SK-N-SH (cell line): ENCODE measurements around the gene TUBA4B. TPM values are rescaled to one million over a fixed set of nuclear protein-coding genes. Genes with fewer than 3 reads are reported as not detected.

Source experiments
- CTCF ChIA-PET: fragments of 300-600, 350-600 bp; formaldehyde crosslinking; extraction: SDS; loops from one replicate; lab custom pipeline; 2021; lab: Yijun Ruan, JAX
- POLR2A ChIA-PET: fragments of 350-600 bp; sonication (Branson Sonifier 250); formaldehyde crosslinking; extraction: SDS; loops from one replicate; lab custom pipeline; 2020; ENCODE audit warnings: antibody characterized with exemption, inconsistent platforms; lab: Yijun Ruan, JAX
- DNase-seq: peaks from one replicate; pipeline ENCODE4 v3.0.0; 2012
- H2AFZ ChIP-seq: fragments of 200-600 bp; sonication (generic); 2 replicates; pipeline ENCODE4 v1.8.1; 2016; ENCODE audit warnings: antibody characterized with exemption, mild to moderate bottlenecking, low read depth
- H3F3A ChIP-seq: fragments of 200-600 bp; sonication (generic); replicated peaks from 2 replicates; pipeline ENCODE3; 2016; ENCODE audit warnings: antibody characterized with exemption, mild to moderate bottlenecking; ENCODE audit not compliant: insufficient read depth
- H3K27ac ChIP-seq, 2 experiments: fragments of 200-500 bp in 1 of 2; fragments of 200-600 bp in 1 of 2; sonication (Bioruptor generic) in 1 of 2; sonication (generic), shearing (Covaris generic) in 1 of 2; 2 replicates each; pipeline versions ENCODE4 v1.5.1 to v1.6.1; 2014 to 2016; ENCODE audit warnings: low read depth in 2 of 2, inconsistent platforms in 1 of 2, low read length in 1 of 2, mild to moderate bottlenecking in 1 of 2, mixed read lengths in 1 of 2
- H3K27me3 ChIP-seq: fragments of 200-600 bp; sonication (generic), shearing (Covaris generic); 2 replicates; pipeline ENCODE4 v1.6.1; 2016; ENCODE audit warnings: mixed run types; ENCODE audit not compliant: insufficient read depth
- H3K36me3 ChIP-seq, 2 experiments: fragments of 200-500 bp in 1 of 2; fragments of 200-600 bp in 1 of 2; sonication (Bioruptor generic) in 1 of 2; sonication (generic) in 1 of 2; replicated peaks in 1 of 2; 2 replicates each; pipeline versions ENCODE3 to v1.5.1; 2014 to 2016; ENCODE audit warnings: low read length in 1 of 2, mild to moderate bottlenecking in 1 of 2; ENCODE audit not compliant: insufficient read depth in 2 of 2, control insufficient read depth in 1 of 2
- H3K4me1 ChIP-seq, 2 experiments: fragments of 200-500 bp in 1 of 2; fragments of 200-600 bp in 1 of 2; sonication (Bioruptor generic) in 1 of 2; sonication (generic), shearing (Covaris generic) in 1 of 2; 2 replicates each; pipeline versions ENCODE4 v1.5.1 to v1.6.1; 2014 to 2016; ENCODE audit warnings: low read depth in 1 of 2, low read length in 1 of 2, mixed run types in 1 of 2; ENCODE audit not compliant: insufficient read depth in 2 of 2, control insufficient read depth in 1 of 2
- H3K4me2 ChIP-seq: fragments of 200-600 bp; sonication (generic), shearing (Covaris generic); 2 replicates; pipeline ENCODE4 v1.6.1; 2017; ENCODE audit warnings: mixed run types
- H3K4me3 ChIP-seq, 2 experiments: fragments of 200-500 bp in 1 of 2; fragments of 200-600 bp in 1 of 2; sonication (Bioruptor generic) in 1 of 2; sonication (generic), shearing (Covaris generic) in 1 of 2; 2 replicates each; pipeline versions ENCODE4 v1.5.1 to v1.8.1; 2014 to 2016; ENCODE audit warnings: low read depth in 2 of 2, inconsistent platforms in 1 of 2, low read length in 1 of 2, mild to moderate bottlenecking in 1 of 2, mixed read lengths in 1 of 2, moderate library complexity in 1 of 2
- H3K79me2 ChIP-seq: fragments of 200-600 bp; sonication (generic); 2 replicates; pipeline ENCODE4 v1.8.1; 2017; ENCODE audit warnings: mild to moderate bottlenecking; ENCODE audit not compliant: insufficient read depth
- H3K9ac ChIP-seq: fragments of 200-600 bp; sonication (generic); 2 replicates; pipeline ENCODE4 v1.6.1; 2017; ENCODE audit warnings: mixed run types
- H3K9me2 ChIP-seq: fragments of 200-600 bp; sonication (generic); 2 replicates; pipeline ENCODE4 v1.6.1; 2017; ENCODE audit warnings: mixed run types
- H3K9me3 ChIP-seq: fragments of 200-600 bp; sonication (generic); 2 replicates; pipeline ENCODE4 v1.6.1; 2017; ENCODE audit warnings: mixed run types, mild to moderate bottlenecking, moderate library complexity
- H4K20me1 ChIP-seq: fragments of 200-600 bp; sonication (generic); 2 replicates; pipeline ENCODE4 v1.6.1; 2017; ENCODE audit warnings: mild to moderate bottlenecking, mixed run types; ENCODE audit not compliant: insufficient read depth
- CHD2 ChIP-seq: fragments of 150-350 bp; IDR thresholded peaks from 2 replicates; pipeline ENCODE4 v1.6.1; 2018; ENCODE audit warnings: low read length; ENCODE audit not compliant: partially characterized antibody
- ELF1 ChIP-seq: IDR thresholded peaks from 2 replicates; pipeline ENCODE4 v1.4.0; 2012
- EP300 ChIP-seq, 2 experiments: IDR thresholded peaks; 2 replicates each; pipeline versions ENCODE4 v1.4.0 to v1.6.1; 2012; ENCODE audit warnings: borderline replicate concordance in 1 of 2, low read depth in 1 of 2, low read length in 1 of 2
- FOXJ3 ChIP-seq: sonication (generic); formaldehyde crosslinking; IDR thresholded peaks from 2 replicates; pipeline ENCODE4 v1.5.1; 2020; ENCODE audit warnings: mild to moderate bottlenecking, missing genetic modification reagents
- GABPA ChIP-seq: IDR thresholded peaks from 2 replicates; pipeline ENCODE4 v1.4.0; 2012; ENCODE audit warnings: low read depth, mild to moderate bottlenecking
- JUND ChIP-seq: IDR thresholded peaks from 2 replicates; pipeline ENCODE4 v1.4.0; 2012
- MEF2A ChIP-seq: IDR thresholded peaks from 2 replicates; pipeline ENCODE4 v1.4.0; 2012; ENCODE audit warnings: low read depth, borderline replicate concordance
- NFIC ChIP-seq: IDR thresholded peaks from 2 replicates; pipeline ENCODE4 v1.4.0; 2012; ENCODE audit warnings: borderline replicate concordance
- RAD21 ChIP-seq: IDR thresholded peaks from 2 replicates; pipeline ENCODE4 v1.6.1; 2012; ENCODE audit warnings: mild to moderate bottlenecking, low read length
- RCOR1 ChIP-seq: fragments of 150-350 bp; IDR thresholded peaks from 2 replicates; pipeline ENCODE4 v1.6.1; 2017; ENCODE audit warnings: antibody characterized with exemption, low read length
- RFX5 ChIP-seq: IDR thresholded peaks from 2 replicates; pipeline ENCODE4 v1.6.1; 2012; ENCODE audit warnings: mild to moderate bottlenecking, improper control_type of control experiment, low read length
- TCF12 ChIP-seq: IDR thresholded peaks from 2 replicates; pipeline ENCODE4 v1.4.0; 2012
- TEAD4 ChIP-seq: IDR thresholded peaks from 2 replicates; pipeline ENCODE4 v1.4.0; 2012; ENCODE audit warnings: mild to moderate bottlenecking, borderline replicate concordance; ENCODE audit not compliant: insufficient read depth
- YY1 ChIP-seq: IDR thresholded peaks from 2 replicates; pipeline ENCODE4 v1.4.0; 2012; ENCODE audit warnings: low read depth, mild to moderate bottlenecking
- WGBS: methylation state at CpG from one replicate; pipeline ENCODE4 v1.1.6; 2017; ENCODE audit warnings: low lambda C conversion rate; 5-methylcytosine and 5-hydroxymethylcytosine counted together
- polyA plus RNA-seq, 3 experiments: library from polyadenylated mRNA; depleted of rRNA; stranded (reverse); fragments of >200 nt; gene quantifications; 2 replicates each; pipeline ENCODE4 v1.2.3, GENCODE V29; 2012
- TF ChIP-seq, protein P1 (sequence below): IDR thresholded peaks from 2 replicates; pipeline ENCODE4 v1.4.0; 2012; ENCODE audit warnings: low read depth
- TF ChIP-seq, protein P2 (sequence below): fragments of 200-600 bp; sonication (generic); IDR thresholded peaks from 2 replicates; pipeline ENCODE4 v1.6.1; 2017; ENCODE audit warnings: antibody characterized with exemption, mild to moderate bottlenecking, moderate library complexity
- TF ChIP-seq, protein P3 (sequence below): IDR thresholded peaks from 2 replicates; pipeline ENCODE4 v1.4.0; 2012; ENCODE audit warnings: low read depth, borderline replicate concordance
- TF ChIP-seq, protein P4 (sequence below): IDR thresholded peaks from 2 replicates; pipeline ENCODE4 v1.6.1; 2012; ENCODE audit warnings: mild to moderate bottlenecking, low read depth, low read length, moderate library complexity
- TF ChIP-seq, protein P5 (sequence below): fragments of 150-350 bp; IDR thresholded peaks from 2 replicates; pipeline ENCODE4 v1.6.1; 2016; ENCODE audit warnings: mild to moderate bottlenecking, low read depth, low read length

The TUBA4B gene
- polyA plus RNA-seq, 1 of the 3 experiments (the other 2 are of a cell fraction) = 0.03 TPM

DNA sequence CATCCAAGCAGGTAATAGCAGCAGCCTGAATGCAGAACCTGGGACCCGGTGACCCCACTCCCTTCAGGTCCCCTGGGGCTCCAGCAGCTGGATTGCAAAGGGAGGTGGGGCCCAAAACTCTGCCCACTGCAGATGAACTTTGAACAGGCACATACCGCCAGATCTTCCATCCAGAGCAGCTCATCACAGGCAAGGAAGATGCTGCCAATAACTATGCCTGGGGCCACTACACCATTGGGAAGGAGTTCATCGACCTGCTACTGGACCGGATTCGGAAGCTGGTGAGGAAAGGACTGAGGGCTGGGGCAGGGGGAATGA lies 17.0 kb downstream of the TUBA4B start:
- 70% methylated on average over 2 of the region's 5 CpGs for WGBS
- no peaks in the 10 kb centered on the region for H3K79me2 ChIP-seq
- TF ChIP-seq GABPA (no peak), NFIC (no peak), YY1 (no peak), JUND (no peak), EP300 (IDR thresholded peaks at IDR 0.05; ENCODE audit: borderline replicate concordance in 1 of 2, low read depth in 1 of 2, low read length in 1 of 2) (no peak), FOXJ3 (CRISPR knock-in tag) (no peak), RCOR1 (no peak), TCF12 (no peak), MEF2A (no peak)
- TF ChIP-seq, protein P1, sequence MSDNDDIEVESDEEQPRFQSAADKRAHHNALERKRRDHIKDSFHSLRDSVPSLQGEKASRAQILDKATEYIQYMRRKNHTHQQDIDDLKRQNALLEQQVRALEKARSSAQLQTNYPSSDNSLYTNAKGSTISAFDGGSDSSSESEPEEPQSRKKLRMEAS = no peak
- TF ChIP-seq, protein P2, sequence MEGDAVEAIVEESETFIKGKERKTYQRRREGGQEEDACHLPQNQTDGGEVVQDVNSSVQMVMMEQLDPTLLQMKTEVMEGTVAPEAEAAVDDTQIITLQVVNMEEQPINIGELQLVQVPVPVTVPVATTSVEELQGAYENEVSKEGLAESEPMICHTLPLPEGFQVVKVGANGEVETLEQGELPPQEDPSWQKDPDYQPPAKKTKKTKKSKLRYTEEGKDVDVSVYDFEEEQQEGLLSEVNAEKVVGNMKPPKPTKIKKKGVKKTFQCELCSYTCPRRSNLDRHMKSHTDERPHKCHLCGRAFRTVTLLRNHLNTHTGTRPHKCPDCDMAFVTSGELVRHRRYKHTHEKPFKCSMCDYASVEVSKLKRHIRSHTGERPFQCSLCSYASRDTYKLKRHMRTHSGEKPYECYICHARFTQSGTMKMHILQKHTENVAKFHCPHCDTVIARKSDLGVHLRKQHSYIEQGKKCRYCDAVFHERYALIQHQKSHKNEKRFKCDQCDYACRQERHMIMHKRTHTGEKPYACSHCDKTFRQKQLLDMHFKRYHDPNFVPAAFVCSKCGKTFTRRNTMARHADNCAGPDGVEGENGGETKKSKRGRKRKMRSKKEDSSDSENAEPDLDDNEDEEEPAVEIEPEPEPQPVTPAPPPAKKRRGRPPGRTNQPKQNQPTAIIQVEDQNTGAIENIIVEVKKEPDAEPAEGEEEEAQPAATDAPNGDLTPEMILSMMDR = no peak
- TF ChIP-seq, protein P3, sequence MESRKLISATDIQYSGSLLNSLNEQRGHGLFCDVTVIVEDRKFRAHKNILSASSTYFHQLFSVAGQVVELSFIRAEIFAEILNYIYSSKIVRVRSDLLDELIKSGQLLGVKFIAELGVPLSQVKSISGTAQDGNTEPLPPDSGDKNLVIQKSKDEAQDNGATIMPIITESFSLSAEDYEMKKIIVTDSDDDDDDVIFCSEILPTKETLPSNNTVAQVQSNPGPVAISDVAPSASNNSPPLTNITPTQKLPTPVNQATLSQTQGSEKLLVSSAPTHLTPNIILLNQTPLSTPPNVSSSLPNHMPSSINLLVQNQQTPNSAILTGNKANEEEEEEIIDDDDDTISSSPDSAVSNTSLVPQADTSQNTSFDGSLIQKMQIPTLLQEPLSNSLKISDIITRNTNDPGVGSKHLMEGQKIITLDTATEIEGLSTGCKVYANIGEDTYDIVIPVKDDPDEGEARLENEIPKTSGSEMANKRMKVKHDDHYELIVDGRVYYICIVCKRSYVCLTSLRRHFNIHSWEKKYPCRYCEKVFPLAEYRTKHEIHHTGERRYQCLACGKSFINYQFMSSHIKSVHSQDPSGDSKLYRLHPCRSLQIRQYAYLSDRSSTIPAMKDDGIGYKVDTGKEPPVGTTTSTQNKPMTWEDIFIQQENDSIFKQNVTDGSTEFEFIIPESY = no peak
- CTCF ChIA-PET = interaction anchor here (0.8 to 5.9 kb wide), 7 partner anchors 9 to 29 kb away, joined by 3 to 62 read pairs (median 5); partner anchors contain the start of genes DNAJB2, TUBA4A and TUBA4B
- H3K27ac ChIP-seq = peak overlapping the region in 1 of 2 experiments; percentile 53; a peak in 1 of 4 replicates
- no peak overlapping the region for H3K4me3 ChIP-seq
- H3K9me2 ChIP-seq = no peaks in the 10 kb centered on the region
- H3K4me1 ChIP-seq = peaks cover 10 to 14% of the 10 kb centered on the region in 2 experiments; a peak in 3 of 4 replicates
- H3K9me3 ChIP-seq = no peaks in the 10 kb centered on the region
- H2AFZ ChIP-seq = no peak overlapping the region
- DNase-seq = no peak
- H3K36me3 ChIP-seq = no peaks in the 10 kb centered on the region
- H3F3A ChIP-seq = peaks cover 5% of the 10 kb centered on the region
- no peaks in the 10 kb centered on the region for H4K20me1 ChIP-seq
- POLR2A ChIA-PET = interaction anchor here (0.9 to 1.3 kb wide), 2 partner anchors 9 to 25 kb away, joined by 4 to 5 read pairs; partner anchors contain the start of genes DNAJB2, GLB1L and STK16
- H3K27me3 ChIP-seq = no peaks in the 10 kb centered on the region; the same call in 1 of the 2 replicates
- no peak overlapping the region for H3K9ac ChIP-seq
- no peak overlapping the region for H3K4me2 ChIP-seq

DNA sequence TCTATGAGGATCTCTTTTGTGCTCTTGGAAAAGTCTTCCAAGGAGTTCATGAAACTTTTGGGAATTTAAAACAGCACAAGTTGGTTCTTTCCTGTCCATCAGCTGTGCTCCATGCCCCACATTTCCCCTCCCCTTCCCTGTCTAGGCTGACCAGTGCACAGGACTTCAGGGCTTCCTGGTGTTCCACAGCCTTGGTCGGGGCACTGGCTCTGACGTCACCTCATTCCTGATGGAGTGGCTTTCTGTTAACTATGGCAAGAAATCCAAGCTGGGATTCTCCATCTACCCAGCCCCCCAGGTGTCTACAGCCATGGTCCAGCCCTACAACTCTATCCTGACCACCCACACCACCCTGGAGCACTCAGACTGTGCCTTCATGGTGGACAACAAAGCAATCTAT lies 18.0 kb downstream of the TUBA4B start:
- Histone ChIP-seq H3K9me2 (no peaks in the 10 kb centered on the region), H3K79me2 (no peaks in the 10 kb centered on the region), H3K27ac (no peak overlapping the region), H3K4me1 (peaks cover 10 to 14% of the 10 kb centered on the region in 2 experiments; a peak in 3 of 4 replicates), H3K36me3 (no peaks in the 10 kb centered on the region), H2AFZ (no peak overlapping the region), H4K20me1 (no peaks in the 10 kb centered on the region), H3K9ac (no peak overlapping the region), H3K4me3 (no peak overlapping the region), H3K27me3 (no peaks in the 10 kb centered on the region; the same call in 1 of the 2 replicates), H3K9me3 (no peaks in the 10 kb centered on the region), H3K4me2 (no peak overlapping the region), H3F3A (peaks cover 6% of the 10 kb centered on the region)
- ChIA-PET CTCF (interaction anchor here (1.0 to 3.4 kb wide), 2 partner anchors 10 to 24 kb away, joined by 3 to 24 read pairs; no protein-coding TSS in a partner anchor), POLR2A (no interaction called here)
- no peak for DNase-seq
- WGBS = 93% methylated on average over 2 of the region's 2 CpGs
- TF ChIP-seq, protein P4, sequence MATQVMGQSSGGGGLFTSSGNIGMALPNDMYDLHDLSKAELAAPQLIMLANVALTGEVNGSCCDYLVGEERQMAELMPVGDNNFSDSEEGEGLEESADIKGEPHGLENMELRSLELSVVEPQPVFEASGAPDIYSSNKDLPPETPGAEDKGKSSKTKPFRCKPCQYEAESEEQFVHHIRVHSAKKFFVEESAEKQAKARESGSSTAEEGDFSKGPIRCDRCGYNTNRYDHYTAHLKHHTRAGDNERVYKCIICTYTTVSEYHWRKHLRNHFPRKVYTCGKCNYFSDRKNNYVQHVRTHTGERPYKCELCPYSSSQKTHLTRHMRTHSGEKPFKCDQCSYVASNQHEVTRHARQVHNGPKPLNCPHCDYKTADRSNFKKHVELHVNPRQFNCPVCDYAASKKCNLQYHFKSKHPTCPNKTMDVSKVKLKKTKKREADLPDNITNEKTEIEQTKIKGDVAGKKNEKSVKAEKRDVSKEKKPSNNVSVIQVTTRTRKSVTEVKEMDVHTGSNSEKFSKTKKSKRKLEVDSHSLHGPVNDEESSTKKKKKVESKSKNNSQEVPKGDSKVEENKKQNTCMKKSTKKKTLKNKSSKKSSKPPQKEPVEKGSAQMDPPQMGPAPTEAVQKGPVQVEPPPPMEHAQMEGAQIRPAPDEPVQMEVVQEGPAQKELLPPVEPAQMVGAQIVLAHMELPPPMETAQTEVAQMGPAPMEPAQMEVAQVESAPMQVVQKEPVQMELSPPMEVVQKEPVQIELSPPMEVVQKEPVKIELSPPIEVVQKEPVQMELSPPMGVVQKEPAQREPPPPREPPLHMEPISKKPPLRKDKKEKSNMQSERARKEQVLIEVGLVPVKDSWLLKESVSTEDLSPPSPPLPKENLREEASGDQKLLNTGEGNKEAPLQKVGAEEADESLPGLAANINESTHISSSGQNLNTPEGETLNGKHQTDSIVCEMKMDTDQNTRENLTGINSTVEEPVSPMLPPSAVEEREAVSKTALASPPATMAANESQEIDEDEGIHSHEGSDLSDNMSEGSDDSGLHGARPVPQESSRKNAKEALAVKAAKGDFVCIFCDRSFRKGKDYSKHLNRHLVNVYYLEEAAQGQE = no peak
- TF ChIP-seq ELF1 (no peak), TEAD4 (no peak), CHD2 (no peak), FOXJ3 (CRISPR knock-in tag) (no peak), RAD21 (no peak), EP300 (IDR thresholded peaks at IDR 0.05; ENCODE audit: borderline replicate concordance in 1 of 2, low read depth in 1 of 2, low read length in 1 of 2) (no peak), NFIC (no peak), RFX5 (no peak), RCOR1 (no peak)
- TF ChIP-seq, protein P1 = no peak
- TF ChIP-seq, protein P5, sequence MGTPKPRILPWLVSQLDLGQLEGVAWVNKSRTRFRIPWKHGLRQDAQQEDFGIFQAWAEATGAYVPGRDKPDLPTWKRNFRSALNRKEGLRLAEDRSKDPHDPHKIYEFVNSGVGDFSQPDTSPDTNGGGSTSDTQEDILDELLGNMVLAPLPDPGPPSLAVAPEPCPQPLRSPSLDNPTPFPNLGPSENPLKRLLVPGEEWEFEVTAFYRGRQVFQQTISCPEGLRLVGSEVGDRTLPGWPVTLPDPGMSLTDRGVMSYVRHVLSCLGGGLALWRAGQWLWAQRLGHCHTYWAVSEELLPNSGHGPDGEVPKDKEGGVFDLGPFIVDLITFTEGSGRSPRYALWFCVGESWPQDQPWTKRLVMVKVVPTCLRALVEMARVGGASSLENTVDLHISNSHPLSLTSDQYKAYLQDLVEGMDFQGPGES = no peak
